ENCODE results near the gene ODAD3.

DNA sequence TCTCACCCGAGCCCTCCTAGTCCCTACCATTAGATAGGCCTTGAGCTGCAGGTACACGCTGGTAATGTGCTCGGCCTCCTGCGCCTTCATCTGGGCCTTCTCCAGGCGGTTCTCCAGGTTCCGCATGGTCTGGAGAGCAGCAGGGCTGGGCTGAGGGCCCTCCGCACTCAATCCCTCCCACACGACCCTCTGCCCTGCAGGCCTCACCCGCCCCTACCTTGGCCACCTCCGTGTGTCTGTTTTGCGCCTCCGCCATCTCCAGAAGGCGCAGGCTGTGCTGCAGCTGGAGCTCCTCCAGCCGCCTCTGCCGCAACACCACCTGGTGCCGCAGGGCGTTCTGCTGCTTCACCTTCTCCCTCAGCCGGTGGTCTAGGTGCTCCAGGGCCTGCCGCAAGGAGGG is 8.3 kb downstream of the ODAD3 start:
- TF ChIP-seq CTCF (IDR thresholded peaks at IDR 0.05) (no peak), POLR2A (IDR thresholded peaks at IDR 0.05) (no peak)

Data from lower leg skin (tissue), 3 donors.